Smooth muscle cell of the brain vasculature (primary cell): ENCODE results near the gene MIB2.

Source experiments
- DNase-seq: peaks from one replicate; pipeline ENCODE4 v3.0.0-alpha.2; 2012; ENCODE audit warnings: low read depth, low spot score

MIB2 gene

DNA sequence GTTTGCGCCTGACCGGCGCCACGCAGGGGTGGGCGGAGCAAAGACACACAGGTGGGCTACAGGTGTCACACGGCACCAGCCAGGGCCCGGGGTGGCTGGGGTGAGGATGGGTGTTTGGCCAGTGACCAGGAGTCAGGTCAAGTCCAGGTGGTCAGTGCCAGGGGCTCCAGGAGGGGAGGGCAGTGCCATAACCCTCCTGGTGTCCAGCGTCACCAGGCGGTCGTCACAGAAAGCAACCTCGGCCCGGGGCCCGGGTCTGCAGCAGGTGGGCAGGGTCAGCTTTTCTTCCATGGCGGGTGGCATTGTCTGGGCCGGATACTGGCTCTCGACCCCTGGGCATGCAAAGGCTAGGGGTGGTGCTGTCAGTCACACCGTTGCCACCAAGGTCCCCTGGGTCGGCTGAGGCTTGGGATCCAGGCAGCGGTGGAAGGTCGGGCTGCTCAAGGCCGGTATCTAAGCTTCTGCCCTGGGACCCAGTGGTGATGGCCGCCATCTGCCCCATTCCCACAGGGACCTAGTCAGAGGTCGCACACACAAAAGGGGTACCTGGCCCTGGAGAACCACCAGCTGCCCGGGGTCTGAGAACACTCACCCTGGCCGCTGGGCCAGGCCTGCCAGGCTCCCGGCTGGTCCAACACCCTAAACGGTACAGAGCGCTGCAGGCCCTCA lies 17.1 kb upstream of the MIB2 start:
- DNase-seq = no peak

- DNase-seq = no peak
Measured at GRCh38 chr1:1598720-1599029, 16.6 kb upstream of the MIB2 start.

DNA sequence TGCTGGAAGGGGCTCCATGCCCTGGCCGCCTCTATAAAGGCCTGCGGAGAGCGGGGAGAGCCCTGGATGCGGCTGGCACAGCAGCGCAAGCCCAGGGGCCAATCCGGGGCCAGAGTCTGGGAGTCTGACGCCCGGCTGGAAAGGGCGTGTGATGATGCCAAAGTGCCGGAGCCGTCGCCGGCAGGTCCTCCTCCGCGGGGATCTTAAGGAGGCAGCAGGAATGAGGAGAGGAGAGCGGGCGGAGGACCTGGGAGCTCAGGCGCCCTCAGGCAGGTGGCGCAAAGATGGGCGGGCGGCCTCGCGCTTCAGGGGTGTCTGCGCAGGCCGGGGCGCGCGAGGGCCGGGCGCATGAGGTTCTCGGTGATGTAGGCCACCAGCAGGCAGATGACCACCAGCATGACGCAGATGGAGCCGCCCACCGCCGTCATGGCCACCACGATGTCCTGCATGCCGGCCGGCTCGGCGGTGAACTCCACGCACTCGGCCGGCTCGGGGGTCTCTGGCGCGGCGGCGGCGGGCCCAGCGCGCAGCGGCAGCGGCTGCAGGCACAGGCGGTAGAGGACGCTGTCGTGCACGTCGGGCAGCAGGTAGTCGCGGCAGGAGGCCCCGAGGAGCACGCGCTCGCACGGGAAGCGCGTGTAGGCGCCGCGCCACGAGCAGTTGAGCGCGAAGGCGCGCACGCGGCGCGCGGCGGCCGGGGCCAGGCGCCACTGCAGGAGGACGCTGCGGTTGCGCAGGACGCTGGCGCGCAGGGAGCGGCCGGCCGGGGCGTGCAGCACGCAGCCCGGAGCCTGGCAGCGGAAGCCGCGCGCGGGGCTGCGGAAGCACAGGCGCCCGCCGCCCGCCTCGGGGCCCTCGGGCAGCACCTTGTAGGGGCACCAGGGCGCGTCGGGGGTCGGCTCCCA lies 16.0 kb upstream of the MIB2 start:
- DNase-seq = no peak

DNA sequence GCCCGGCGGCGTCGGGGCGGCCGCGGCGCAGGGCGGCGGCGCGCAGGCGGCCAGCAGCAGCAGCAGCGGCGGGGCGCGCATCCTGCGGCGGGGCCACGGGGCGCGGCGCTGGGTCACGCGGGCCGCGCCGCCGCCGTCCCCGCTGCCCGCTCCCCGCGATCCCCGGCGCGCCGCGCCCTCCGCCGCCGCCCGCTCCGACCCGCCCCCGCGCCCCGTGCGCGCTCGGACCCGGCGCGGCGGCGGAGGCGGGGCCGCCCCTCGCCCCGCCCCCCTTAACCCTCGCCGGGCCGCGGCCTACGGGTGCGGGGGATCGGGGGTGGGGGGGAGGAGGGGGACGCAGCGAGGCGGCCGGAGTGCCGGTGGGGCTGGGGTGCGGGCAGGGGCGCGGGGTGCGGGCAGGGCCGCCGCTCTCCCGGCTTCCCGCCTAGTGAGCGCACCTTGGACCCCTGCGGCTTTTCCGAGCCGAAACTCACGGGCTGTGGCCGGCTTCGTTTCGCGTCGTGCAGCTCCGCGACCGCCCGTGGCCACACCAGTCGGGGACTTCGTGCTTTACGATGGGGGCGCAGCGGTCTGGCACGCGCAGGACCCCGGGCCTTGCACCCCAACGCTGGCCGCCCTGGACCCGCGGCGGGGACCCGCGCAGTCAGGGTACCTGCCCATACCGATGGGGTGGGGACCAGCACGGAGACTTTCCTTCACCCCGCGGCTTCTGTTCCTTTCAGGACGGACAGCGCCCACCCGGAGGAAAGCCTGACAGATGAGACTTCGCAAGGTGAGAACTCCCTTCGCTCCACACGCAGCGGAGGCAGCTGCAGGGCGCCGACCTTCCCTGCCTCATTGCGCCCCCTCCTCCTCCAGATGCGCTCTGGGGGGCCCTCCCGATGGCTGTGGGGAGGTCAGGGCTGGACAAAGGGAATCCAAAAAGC lies 15.1 kb upstream of the MIB2 start, which contains the start of gene FNDC10:
Gene FNDC10 (minus strand): TSS at position 201 of the 926 bp plus-strand sequence. CDS start 120 bp downstream, at position 81.
- DNase-seq = no peak

GRCh38 chr1:1600861-1601563 lies 14.3 kb upstream of the MIB2 start:
- DNase-seq = no peak

- no peak for DNase-seq
Measured at GRCh38 chr1:1601564-1602303, 13.6 kb upstream of the MIB2 start.

DNA sequence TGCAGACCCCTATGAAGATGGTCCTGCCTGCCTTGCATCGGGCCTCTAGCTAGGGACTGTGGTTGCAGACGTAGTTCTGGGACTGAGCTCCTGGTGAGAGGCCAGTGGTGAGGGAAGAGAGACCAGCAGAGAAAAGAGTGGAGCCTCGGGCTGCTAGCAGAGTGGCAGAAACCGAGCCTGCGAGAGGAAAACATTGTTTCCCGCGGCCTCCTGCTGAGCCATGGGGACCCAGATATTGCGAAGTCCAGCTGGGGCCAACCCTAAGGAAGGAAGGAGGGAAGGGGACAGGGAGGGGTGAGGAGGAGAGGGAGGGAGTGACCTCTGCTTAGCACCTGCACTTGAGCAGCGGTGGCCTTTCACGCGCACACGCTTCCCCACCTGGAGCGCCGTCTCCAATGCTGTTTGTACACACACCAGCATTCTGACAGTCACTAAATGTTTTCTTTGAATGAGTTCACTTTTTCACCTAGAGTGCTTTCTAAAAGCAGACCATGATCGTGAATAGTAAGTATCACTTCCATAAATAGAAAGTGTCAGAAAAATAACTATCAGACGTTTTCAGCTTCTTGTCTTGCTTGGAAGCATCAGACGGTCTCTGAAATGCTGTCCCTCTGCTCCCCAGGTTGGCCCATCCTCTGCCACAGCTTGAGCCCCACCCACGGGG lies 12.9 kb upstream of the MIB2 start:
- DNase-seq = no peak

GRCh38 chr1:1602968-1603506 lies 12.3 kb upstream of the MIB2 start:
- DNase-seq = no peak

DNA sequence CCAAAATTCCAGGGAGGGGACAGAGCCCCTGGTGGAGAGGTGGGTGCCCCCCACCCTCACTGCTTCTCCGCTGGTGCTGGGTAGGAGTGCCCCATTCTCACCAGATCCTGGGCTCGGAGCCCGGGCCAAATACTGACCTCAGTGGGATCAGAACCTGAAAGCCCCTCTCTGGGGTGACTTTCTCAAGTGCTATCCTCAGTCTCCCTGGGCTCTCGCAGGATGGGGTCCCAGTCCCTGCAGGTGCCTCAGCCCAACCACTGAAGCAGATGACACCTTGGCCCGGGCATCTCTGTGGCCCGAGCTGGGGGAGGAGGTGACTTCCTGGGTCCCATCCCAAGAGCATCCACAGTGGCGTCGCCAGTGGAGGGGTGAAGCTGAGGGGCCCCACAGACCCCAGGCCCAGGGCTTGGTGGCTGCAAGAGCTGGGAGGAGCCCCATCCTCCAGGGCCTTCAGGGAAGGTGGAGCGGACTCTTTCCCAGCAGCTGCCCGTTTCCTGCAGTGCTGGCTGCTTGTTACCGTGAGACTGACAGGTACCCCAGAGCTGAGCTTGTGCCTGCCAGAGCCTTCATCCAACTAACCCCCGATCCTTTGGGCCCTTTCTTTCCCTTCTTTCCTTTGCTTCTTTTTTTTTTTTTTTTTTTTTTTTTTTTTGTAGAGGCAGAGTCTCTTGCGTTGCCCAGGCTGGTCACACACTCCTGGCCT lies 11.5 kb upstream of the MIB2 start:
- no peak for DNase-seq

DNA sequence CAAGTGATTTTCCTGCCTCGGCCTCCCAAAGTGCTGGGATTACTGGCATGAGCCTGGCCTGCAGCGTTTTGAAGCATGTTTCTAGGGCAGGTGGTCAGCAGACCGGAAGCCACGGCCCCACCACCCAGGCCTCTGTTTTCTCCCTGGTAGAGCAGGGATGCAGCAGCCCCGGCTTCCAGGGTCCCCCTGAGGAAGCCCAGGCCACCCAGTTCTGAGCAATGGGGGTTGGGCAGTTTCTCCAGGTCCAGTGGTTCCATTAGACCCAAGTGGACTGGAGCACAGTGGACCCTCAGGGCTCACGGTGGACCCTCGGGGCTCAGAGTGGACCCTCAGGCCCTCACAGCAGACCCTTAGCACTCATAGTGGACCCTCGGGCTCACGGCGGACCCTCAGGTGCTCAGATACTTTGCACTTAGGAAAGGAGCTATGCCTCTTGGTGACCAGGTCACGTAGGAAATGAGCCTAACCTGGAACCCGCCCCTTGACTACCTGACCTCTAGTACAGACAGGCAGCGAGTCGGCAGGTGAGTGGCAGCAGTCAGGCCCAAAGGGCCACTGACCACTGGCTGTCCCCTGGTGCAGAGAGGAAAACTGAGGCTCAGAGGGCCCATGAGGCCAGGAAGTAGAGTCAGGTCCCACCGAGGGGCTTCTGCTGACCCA lies 10.8 kb upstream of the MIB2 start:
- no peak for DNase-seq

DNA sequence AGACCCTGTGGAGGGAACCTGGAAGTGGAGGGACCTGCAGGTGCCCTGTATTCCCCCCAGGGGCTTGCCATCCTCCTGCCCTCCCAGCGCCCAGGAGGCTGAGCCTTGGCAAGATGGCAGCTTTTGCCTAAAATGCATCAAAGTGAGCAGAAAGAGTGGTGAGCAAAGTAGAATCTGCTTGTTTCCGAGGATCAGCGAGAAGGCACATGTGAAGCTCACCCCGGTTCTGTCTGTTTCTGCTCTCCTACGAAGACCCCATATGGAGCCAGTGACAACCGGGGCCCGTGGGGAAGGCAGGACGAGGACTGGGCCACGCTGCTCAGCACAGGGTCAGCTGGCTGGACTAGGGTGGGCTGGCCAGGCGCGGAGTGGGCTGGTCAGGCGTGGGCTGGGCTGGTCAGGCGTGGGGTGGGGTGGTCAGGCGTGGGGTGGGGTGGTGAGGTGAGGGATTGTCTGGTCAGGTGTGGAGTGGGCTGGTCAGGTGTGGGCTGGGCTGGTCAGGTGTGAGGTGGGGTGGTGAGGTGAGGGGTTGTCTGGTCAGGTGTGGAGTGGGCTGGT lies 10.2 kb upstream of the MIB2 start:
- DNase-seq = no peak

DNA sequence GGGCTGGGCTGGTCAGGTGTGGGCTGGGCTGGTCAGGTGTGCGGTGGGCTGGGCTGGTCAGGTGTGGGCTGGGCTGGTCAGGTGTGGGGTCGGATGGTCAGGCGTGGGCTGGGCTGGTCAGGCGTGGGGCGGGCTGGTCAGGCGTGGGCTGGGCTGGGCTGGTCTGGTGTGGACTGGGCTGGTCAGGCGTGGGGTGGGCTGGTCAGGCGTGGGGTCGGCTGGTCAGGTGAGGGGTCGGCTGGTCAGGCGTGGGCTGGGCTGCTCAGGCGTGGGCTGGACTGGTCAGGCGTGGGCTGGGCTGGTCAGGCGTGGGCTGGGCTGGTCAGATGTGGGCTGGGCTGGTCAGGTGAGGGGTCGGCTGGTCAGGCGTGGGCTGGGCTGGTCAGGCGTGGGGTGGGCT lies 9.6 kb upstream of the MIB2 start:
- no peak for DNase-seq

- no peak for DNase-seq
Measured at GRCh38 chr1:1606232-1606631, 9.1 kb upstream of the MIB2 start.

DNA sequence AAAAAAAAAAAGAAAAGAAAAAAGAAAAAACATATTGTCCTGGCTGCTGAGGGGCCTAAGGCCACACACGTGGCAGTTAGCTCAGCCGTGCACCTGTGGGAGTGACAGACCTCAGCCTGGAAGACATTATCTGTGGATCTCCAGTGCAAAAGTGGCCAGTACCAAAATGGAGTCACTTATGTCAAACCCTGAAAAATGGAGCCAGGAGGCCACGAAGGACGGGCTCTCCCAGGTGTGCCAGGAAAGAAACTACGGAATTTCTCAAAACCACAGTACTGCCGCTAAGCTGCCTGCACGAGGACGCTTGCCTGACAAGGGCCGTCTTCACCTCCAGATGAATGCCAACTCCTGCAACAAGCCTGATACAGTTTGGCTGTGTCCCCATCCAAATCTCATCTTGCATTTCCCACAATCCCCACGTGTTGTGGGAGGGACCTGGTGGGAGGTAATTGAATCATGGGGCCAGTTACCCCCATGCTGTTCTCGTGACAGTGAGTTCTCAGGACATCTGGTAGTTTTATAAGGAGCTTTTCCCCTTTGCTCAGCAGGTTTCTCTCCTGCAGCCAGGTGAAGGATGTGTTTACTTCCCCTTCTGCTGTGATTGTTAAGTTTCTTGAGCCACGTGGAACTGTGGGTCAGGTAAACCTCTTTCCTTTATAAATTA lies 5.3 kb upstream of the MIB2 start:
- DNase-seq = no peak

- DNase-seq = no peak
Measured at GRCh38 chr1:1610796-1611195, 4.5 kb upstream of the MIB2 start.

DNA sequence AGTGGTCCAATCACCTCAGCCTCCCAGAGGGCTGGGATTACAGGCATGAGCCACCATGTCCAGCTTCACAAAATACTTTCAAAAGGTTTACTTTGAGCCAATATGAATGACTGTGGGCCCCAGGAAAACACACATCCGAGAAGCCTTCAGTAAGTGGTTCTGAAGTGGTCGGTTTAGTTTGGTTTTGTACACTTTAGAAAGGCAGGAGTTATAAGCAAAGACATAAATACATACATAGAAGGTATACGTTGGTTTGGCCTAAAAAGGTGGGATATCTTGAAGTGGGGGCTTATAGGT lies 3.2 kb upstream of the MIB2 start:
- DNase-seq = no peak

- no peak for DNase-seq
Measured at GRCh38 chr1:1613509-1614082, 1.7 kb upstream of the MIB2 start.
